Measurements from ENCODE around the gene ZNF446.

The ZNF446 gene

GRCh38 chr19:58522709-58523108, 46.6 kb downstream of the ZNF446 start:
- no peak for DNase-seq (ENCODE audit: low read depth in 2 of 2)

- DNase-seq (ENCODE audit: low read depth in 2 of 2) = no peak
Measured at GRCh38 chr19:58529405-58529804, 53.3 kb downstream of the ZNF446 start.
